ENCODE results near the gene PRUNE1.

GRCh38 chr1:151032164-151032563, 23.9 kb downstream of the PRUNE1 start:
- TF ChIP-seq CTCF (IDR thresholded peaks at IDR 0.05) (no peak), POLR2AphosphoS5 (IDR thresholded peaks at IDR 0.05) (no peak)
